ENCODE measurements around the gene STXBP4.

STXBP4 gene

GRCh38 chr17:54968262-54968987, at the start of gene STXBP4, which contains the start of gene COX11:
Gene STXBP4, plus strand, starts transcription at chr17:54968765. Its CDS starts 17,455 bp downstream, at chr17:54986220.
Gene COX11, minus strand, starts transcription at chr17:54968654. Its CDS starts 8 bp downstream, at chr17:54968646.
- DNase-seq (ENCODE audit: low read depth in 2 of 2, low spot score in 1 of 2), result peak; percentile 79 to 83

GRCh38 chr17:54919425-54919824, 49.1 kb upstream of the STXBP4 start:
- no peak for DNase-seq (ENCODE audit: low read depth in 2 of 2, low spot score in 1 of 2)

- no peak for DNase-seq (ENCODE audit: low read depth in 2 of 2, low spot score in 1 of 2)
Observed at GRCh38 chr17:54920819-54921218, 47.7 kb upstream of the STXBP4 start.

GRCh38 chr17:54924405-54924804, 44.2 kb upstream of the STXBP4 start:
- DNase-seq (ENCODE audit: low read depth in 2 of 2, low spot score in 1 of 2), result no peak

GRCh38 chr17:54927525-54927924, 41.0 kb upstream of the STXBP4 start:
- DNase-seq (ENCODE audit: low read depth in 2 of 2, low spot score in 1 of 2), result no peak

- no peak for DNase-seq (ENCODE audit: low read depth in 2 of 2, low spot score in 1 of 2)
Observed at GRCh38 chr17:54932711-54933110, 35.9 kb upstream of the STXBP4 start.

- DNase-seq (ENCODE audit: low read depth in 2 of 2, low spot score in 1 of 2), result no peak
Observed at GRCh38 chr17:54933921-54934320, 34.6 kb upstream of the STXBP4 start.

GRCh38 chr17:54935471-54935870, 33.1 kb upstream of the STXBP4 start:
- DNase-seq (ENCODE audit: low read depth in 2 of 2, low spot score in 1 of 2), result no peak

- no peak for DNase-seq (ENCODE audit: low read depth in 2 of 2, low spot score in 1 of 2)
Observed at GRCh38 chr17:54937018-54937417, 31.5 kb upstream of the STXBP4 start.

- DNase-seq (ENCODE audit: low read depth in 2 of 2, low spot score in 1 of 2), result no peak
Observed at GRCh38 chr17:54937426-54937825, 31.1 kb upstream of the STXBP4 start.

- DNase-seq (ENCODE audit: low read depth in 2 of 2, low spot score in 1 of 2), result no peak
Observed at GRCh38 chr17:54941285-54941684, 27.3 kb upstream of the STXBP4 start.

GRCh38 chr17:54944796-54945195, 23.8 kb upstream of the STXBP4 start:
- no peak for DNase-seq (ENCODE audit: low read depth in 2 of 2, low spot score in 1 of 2)

- DNase-seq (ENCODE audit: low read depth in 2 of 2, low spot score in 1 of 2), result no peak
Observed at GRCh38 chr17:54945231-54945630, 23.3 kb upstream of the STXBP4 start.

- no peak for DNase-seq (ENCODE audit: low read depth in 2 of 2, low spot score in 1 of 2)
Observed at GRCh38 chr17:54945671-54946070, 22.9 kb upstream of the STXBP4 start.

GRCh38 chr17:54947396-54947795, 21.2 kb upstream of the STXBP4 start:
- no peak for DNase-seq (ENCODE audit: low read depth in 2 of 2, low spot score in 1 of 2)

GRCh38 chr17:54948380-54948779, 20.2 kb upstream of the STXBP4 start:
- DNase-seq (ENCODE audit: low read depth in 2 of 2, low spot score in 1 of 2), result no peak

GRCh38 chr17:54950116-54950515, 18.4 kb upstream of the STXBP4 start:
- DNase-seq (ENCODE audit: low read depth in 2 of 2, low spot score in 1 of 2), result no peak

- no peak for DNase-seq (ENCODE audit: low read depth in 2 of 2, low spot score in 1 of 2)
Observed at GRCh38 chr17:54951286-54951685, 17.3 kb upstream of the STXBP4 start.

GRCh38 chr17:54956791-54957190, 11.8 kb upstream of the STXBP4 start:
- no peak for DNase-seq (ENCODE audit: low read depth in 2 of 2, low spot score in 1 of 2)

- DNase-seq (ENCODE audit: low read depth in 2 of 2, low spot score in 1 of 2), result no peak
Observed at GRCh38 chr17:54967621-54968261, 824 bp upstream of the STXBP4 start.

GRCh38 chr17:54968988-54969332, 395 bp downstream of the STXBP4 start:
- peak; percentile 6 to 13 for DNase-seq (ENCODE audit: low read depth in 2 of 2, low spot score in 1 of 2)

GRCh38 chr17:54969658-54970572, 1.4 kb downstream of the STXBP4 start:
- DNase-seq (ENCODE audit: low read depth in 2 of 2, low spot score in 1 of 2), result no peak

Data from stimulated activated CD8-positive, alpha-beta memory T cell treated with anti-CD3 and anti-CD28 coated beads, Interleukin-4, amount 100 ng/mL, for 4 hours (primary cell).